Activated naive CD8-positive, alpha-beta T cell treated with anti-CD3 and anti-CD28 coated beads for 36 hours (primary cell): Measurements from ENCODE around the gene PEPD. TPM values are rescaled to one million over a fixed set of nuclear protein-coding genes. Genes with fewer than 3 reads are reported as not detected.
"Not testable (repeated sequence)": the region's sequence is repeated elsewhere in the genome, so short reads cannot be mapped to it uniquely, and the experiment has no call there.

Source experiments
- DNase-seq: peaks from one replicate; pipeline ENCODE4 v3.0.0; 2021
- H3K27ac Mint-ChIP-seq: one replicate; pipeline ENCODE4 v1.8.0; 2022; ENCODE audit warnings: mild to moderate bottlenecking, moderate library complexity, mixed read lengths
- H3K27me3 Mint-ChIP-seq: one replicate; pipeline ENCODE4 v1.8.0; 2022; ENCODE audit warnings: mild to moderate bottlenecking, mixed read lengths
- H3K36me3 Mint-ChIP-seq: one replicate; pipeline ENCODE4 v1.8.0; 2021; ENCODE audit warnings: mild to moderate bottlenecking, mixed read lengths
- H3K4me1 Mint-ChIP-seq: one replicate; pipeline ENCODE4 v1.8.0; 2021; ENCODE audit warnings: mixed read lengths
- H3K4me3 Mint-ChIP-seq: one replicate; pipeline ENCODE4 v1.8.0; 2022; ENCODE audit warnings: mild to moderate bottlenecking, moderate library complexity, mixed read lengths
- H3K9me3 Mint-ChIP-seq: one replicate; pipeline ENCODE4 v1.8.0; 2022; ENCODE audit warnings: mixed read lengths
- total RNA-seq, 2 experiments: library from RNA; stranded (reverse); gene quantifications; one replicate each; pipeline ENCODE4 v1.2.3, GENCODE V29; 2021

The PEPD gene
- total RNA-seq: 10 to 100 TPM; 36.3 to 39.4 TPM

GRCh38 chr19:33521480-33522370 is at the start of gene PEPD:
Gene PEPD (minus strand): TSS chr19:33521791. CDS start chr19:33521760, 31 bp downstream.
- peak; percentile 87 for DNase-seq
- Mint-ChIP-seq H3K4me3 (peak within 1 kb of the TSS; percentile 94), H3K9me3 (no peaks in the 10 kb centered on the region), H3K27me3 (no peaks in the 10 kb centered on the region), H3K36me3 (no peaks in the 10 kb centered on the region), H3K4me1 (peaks cover 24% of the 10 kb centered on the region), H3K27ac (peak within 1 kb of the TSS; percentile 81)

- no peaks in the 10 kb centered on the region for H3K4me1 Mint-ChIP-seq
- H3K27me3 Mint-ChIP-seq: peaks cover 45% of the 10 kb centered on the region
- H3K9me3 Mint-ChIP-seq: peaks cover 15% of the 10 kb centered on the region
- no peaks in the 10 kb centered on the region for H3K36me3 Mint-ChIP-seq
- H3K27ac Mint-ChIP-seq: no peak overlapping the region
- no peak for DNase-seq
- H3K4me3 Mint-ChIP-seq: no peak overlapping the region
Measured at GRCh38 chr19:33569821-33570220, 48.2 kb upstream of the PEPD start.

DNA sequence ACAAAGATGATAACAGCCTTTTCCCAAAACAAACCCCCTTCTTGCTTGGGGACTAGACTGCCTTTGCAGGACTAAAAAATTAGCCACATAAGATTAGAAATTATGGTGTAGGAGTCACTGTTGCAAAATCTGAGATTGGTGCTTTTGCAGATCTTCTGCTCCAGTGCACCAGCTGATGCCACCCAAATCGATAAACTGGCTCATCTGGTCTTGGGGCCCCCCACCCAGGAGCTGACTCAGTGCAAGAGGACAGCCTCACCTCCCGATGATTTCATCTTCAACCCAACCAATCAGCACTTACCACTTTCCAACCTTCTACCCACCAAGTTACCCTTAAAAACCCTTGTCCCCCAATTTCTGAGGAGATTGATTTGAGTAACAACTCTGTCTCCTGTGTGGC is 47.1 kb upstream of the PEPD start:
- DNase-seq: no peak
- H3K9me3 Mint-ChIP-seq: peaks cover 5% of the 10 kb centered on the region
- H3K4me3 Mint-ChIP-seq: no peak overlapping the region
- H3K27me3 Mint-ChIP-seq: peaks cover 45% of the 10 kb centered on the region
- H3K36me3 Mint-ChIP-seq: no peaks in the 10 kb centered on the region
- no peaks in the 10 kb centered on the region for H3K4me1 Mint-ChIP-seq
- H3K27ac Mint-ChIP-seq: no peak overlapping the region

DNA sequence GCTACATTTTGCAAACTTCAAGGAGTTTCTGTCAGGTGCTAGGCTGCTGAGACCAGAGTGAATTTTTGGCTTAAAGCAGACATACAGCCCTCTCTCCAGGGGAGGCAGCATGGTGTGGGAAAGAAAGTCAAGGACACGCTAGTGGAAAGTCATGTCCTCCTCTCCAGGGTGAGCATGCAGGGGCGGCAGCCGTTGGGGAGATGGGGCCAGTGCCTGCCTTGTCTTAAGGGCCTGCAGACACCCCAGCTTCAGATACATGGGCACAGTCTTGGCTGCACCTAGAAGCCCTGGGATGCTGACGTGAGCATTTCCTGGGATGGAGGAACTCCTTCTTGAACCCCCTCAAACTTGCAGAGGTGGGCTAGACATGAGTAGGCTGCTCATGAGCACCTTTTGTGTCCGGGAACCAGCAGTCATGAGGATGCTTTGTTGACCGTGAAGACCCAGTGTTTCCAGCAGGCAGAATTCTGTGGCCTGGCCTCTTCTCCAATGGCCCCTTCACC is 43.3 kb upstream of the PEPD start:
- peaks cover 24% of the 10 kb centered on the region for H3K27me3 Mint-ChIP-seq
- no peaks in the 10 kb centered on the region for H3K4me1 Mint-ChIP-seq
- no peak overlapping the region for H3K4me3 Mint-ChIP-seq
- H3K27ac Mint-ChIP-seq: no peak overlapping the region
- no peak for DNase-seq
- H3K9me3 Mint-ChIP-seq: no peaks in the 10 kb centered on the region
- no peaks in the 10 kb centered on the region for H3K36me3 Mint-ChIP-seq

DNA sequence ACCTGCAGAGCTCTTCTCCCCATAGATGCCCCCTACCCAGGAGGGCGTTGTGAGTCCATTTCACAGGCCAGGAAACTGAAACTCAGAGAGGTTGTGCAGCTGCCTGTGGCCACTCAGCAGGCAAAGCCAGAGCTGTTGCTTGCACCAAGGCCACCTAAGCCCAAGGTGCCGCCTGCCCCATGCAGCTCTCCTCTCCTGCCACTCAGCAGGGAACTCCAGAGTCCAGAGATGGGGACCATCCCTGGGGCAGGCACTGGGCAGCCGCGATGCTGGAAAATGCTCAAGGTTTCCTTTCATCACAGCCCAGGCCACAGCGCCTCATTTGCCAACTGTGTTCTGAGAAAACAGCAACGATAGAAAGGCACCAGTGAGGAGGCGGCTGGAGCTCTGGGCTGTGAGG is 41.0 kb upstream of the PEPD start:
- H3K27me3 Mint-ChIP-seq: peaks cover 12% of the 10 kb centered on the region
- no peak for DNase-seq
- H3K4me3 Mint-ChIP-seq: no peak overlapping the region
- no peaks in the 10 kb centered on the region for H3K9me3 Mint-ChIP-seq
- no peak overlapping the region for H3K27ac Mint-ChIP-seq
- no peaks in the 10 kb centered on the region for H3K36me3 Mint-ChIP-seq
- H3K4me1 Mint-ChIP-seq: no peaks in the 10 kb centered on the region

DNA sequence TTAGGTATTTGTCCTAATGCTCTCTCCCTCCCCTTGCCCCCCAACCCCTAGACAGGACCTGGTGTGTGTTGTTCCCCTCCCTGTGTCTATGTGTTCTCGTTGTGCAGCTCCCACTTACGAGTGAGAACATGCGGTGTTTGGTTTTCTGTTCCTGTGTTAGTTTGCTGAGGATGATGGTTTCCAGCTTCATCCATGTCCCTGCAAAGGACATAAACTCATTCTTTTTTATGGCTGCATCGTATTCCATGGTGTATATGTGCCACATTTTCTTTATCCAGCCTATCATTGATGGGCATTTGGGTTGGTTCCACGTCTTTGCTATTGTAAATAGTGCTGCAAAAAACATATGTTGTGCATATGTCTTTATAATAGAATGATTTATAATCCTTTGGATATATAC is 40.1 kb upstream of the PEPD start:
- not testable (repeated sequence) for H3K27ac Mint-ChIP-seq, H3K36me3 Mint-ChIP-seq, H3K4me3 Mint-ChIP-seq, DNase-seq, H3K9me3 Mint-ChIP-seq, H3K4me1 Mint-ChIP-seq
- H3K27me3 Mint-ChIP-seq: peaks cover 11% of the 10 kb centered on the region

GRCh38 chr19:33561261-33561660 is 39.7 kb upstream of the PEPD start:
- Mint-ChIP-seq H3K9me3 (no peaks in the 10 kb centered on the region), H3K27ac (no peak overlapping the region), H3K4me3 (no peak overlapping the region)

GRCh38 chr19:33559996-33560395 is 38.4 kb upstream of the PEPD start:
- Mint-ChIP-seq H3K36me3 (no peaks in the 10 kb centered on the region), H3K4me1 (no peaks in the 10 kb centered on the region), H3K9me3 (no peaks in the 10 kb centered on the region), H3K27ac (no peak overlapping the region), H3K4me3 (no peak overlapping the region), H3K27me3 (peaks cover 6% of the 10 kb centered on the region)
- DNase-seq: no peak

More at GRCh38 chr19:33561261-33561660, 39.7 kb upstream of the PEPD start:
- H3K27me3 Mint-ChIP-seq: peaks cover 7% of the 10 kb centered on the region
- DNase-seq: no peak
- no peaks in the 10 kb centered on the region for H3K4me1 Mint-ChIP-seq
- H3K36me3 Mint-ChIP-seq: no peaks in the 10 kb centered on the region

DNA sequence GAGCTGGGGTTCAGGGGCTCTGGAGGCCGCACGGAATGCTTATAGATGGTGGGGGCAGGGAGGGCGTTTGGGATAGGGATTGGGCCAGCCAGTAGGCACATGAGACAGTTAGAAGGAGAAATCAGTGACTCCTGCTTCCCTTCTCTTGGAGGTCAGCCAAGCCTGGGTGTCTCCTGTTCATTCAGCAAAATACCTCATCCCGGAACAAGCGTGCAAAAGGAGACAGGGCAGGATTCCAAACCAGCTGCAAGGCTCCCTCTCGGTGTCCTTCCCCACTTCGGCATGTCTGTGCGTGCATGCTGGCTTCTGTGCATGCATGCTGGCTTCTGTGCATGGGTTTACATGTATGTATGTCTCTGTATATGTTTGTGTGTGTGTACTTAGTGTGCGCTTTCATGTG is 37.3 kb upstream of the PEPD start:
- Mint-ChIP-seq H3K27me3 (peaks cover 6% of the 10 kb centered on the region), H3K9me3 (no peaks in the 10 kb centered on the region), H3K4me3 (no peak overlapping the region), H3K36me3 (no peaks in the 10 kb centered on the region), H3K4me1 (no peaks in the 10 kb centered on the region), H3K27ac (no peak overlapping the region)
- no peak for DNase-seq

- Mint-ChIP-seq H3K27ac (no peak overlapping the region), H3K27me3 (peaks cover 6% of the 10 kb centered on the region), H3K4me3 (no peak overlapping the region), H3K36me3 (no peaks in the 10 kb centered on the region), H3K9me3 (no peaks in the 10 kb centered on the region), H3K4me1 (no peaks in the 10 kb centered on the region)
- no peak for DNase-seq
Measured at GRCh38 chr19:33558151-33558550, 36.6 kb upstream of the PEPD start.

GRCh38 chr19:33557720-33558119 is 36.1 kb upstream of the PEPD start:
- no peaks in the 10 kb centered on the region for H3K9me3 Mint-ChIP-seq
- H3K4me1 Mint-ChIP-seq: no peaks in the 10 kb centered on the region
- peaks cover 6% of the 10 kb centered on the region for H3K27me3 Mint-ChIP-seq
- no peak overlapping the region for H3K4me3 Mint-ChIP-seq
- no peaks in the 10 kb centered on the region for H3K36me3 Mint-ChIP-seq
- no peak for DNase-seq
- H3K27ac Mint-ChIP-seq: no peak overlapping the region

- Mint-ChIP-seq H3K27me3 (peaks cover 6% of the 10 kb centered on the region), H3K9me3 (no peaks in the 10 kb centered on the region), H3K4me3 (no peak overlapping the region), H3K4me1 (no peaks in the 10 kb centered on the region), H3K36me3 (no peaks in the 10 kb centered on the region), H3K27ac (no peak overlapping the region)
- DNase-seq: no peak
Measured at GRCh38 chr19:33557196-33557595, 35.6 kb upstream of the PEPD start.

GRCh38 chr19:33556261-33556660 is 34.7 kb upstream of the PEPD start:
- Mint-ChIP-seq H3K4me1 (no peaks in the 10 kb centered on the region), H3K4me3 (no peak overlapping the region), H3K27ac (no peak overlapping the region), H3K36me3 (no peaks in the 10 kb centered on the region), H3K27me3 (peaks cover 6% of the 10 kb centered on the region), H3K9me3 (no peaks in the 10 kb centered on the region)
- no peak for DNase-seq

- not testable (repeated sequence) for H3K36me3 Mint-ChIP-seq, H3K4me3 Mint-ChIP-seq, H3K9me3 Mint-ChIP-seq, DNase-seq, H3K4me1 Mint-ChIP-seq, H3K27me3 Mint-ChIP-seq, H3K27ac Mint-ChIP-seq
Measured at GRCh38 chr19:33555726-33556125, 34.1 kb upstream of the PEPD start.

GRCh38 chr19:33554821-33555220 is 33.2 kb upstream of the PEPD start:
- Mint-ChIP-seq H3K4me3 (no peak overlapping the region), H3K36me3 (no peaks in the 10 kb centered on the region), H3K9me3 (no peaks in the 10 kb centered on the region), H3K27ac (no peak overlapping the region), H3K4me1 (no peaks in the 10 kb centered on the region), H3K27me3 (no peaks in the 10 kb centered on the region)
- DNase-seq: no peak

DNA sequence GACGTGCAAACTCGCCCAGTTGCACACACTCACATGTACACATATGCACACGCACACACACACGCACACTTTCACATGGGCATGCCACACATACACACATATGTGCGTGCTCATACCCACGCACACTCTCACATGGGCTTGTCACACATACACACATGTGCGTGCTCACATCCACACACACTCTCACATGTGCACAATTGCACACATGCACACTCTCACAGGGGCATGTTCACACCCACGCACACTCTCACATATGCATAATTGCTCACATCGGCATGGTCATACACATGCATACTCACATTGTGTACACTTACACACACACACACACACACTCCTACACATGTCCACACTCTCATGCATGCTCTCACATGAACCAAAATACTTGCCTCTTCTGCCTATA is 32.8 kb upstream of the PEPD start:
- H3K4me1 Mint-ChIP-seq: no peaks in the 10 kb centered on the region

More for the DNA sequence above, 32.8 kb upstream of the PEPD start:
- Mint-ChIP-seq H3K9me3 (no peaks in the 10 kb centered on the region), H3K36me3 (no peaks in the 10 kb centered on the region), H3K4me3 (no peak overlapping the region), H3K27me3 (no peaks in the 10 kb centered on the region), H3K27ac (no peak overlapping the region)
- DNase-seq: no peak
